Myocyte (in vitro differentiated cells): ENCODE data around the gene IL23R. TPM values are rescaled to one million over a fixed set of nuclear protein-coding genes. Genes with fewer than 3 reads are reported as not detected.
"Not testable (repeated sequence)": the region's sequence is repeated elsewhere in the genome, so short reads cannot be mapped to it uniquely, and the experiment has no call there.

Experiments
- DNase-seq: peaks from one replicate; pipeline ENCODE4 v3.0.0-alpha.2; 2012; ENCODE audit warnings: low read depth
- polyA plus RNA-seq: library from polyadenylated mRNA; unstranded; fragments of >200 nt; gene quantifications from one replicate; pipeline ENCODE4 v1.2.1, GENCODE V29; 2012; ENCODE audit warnings: missing spikeins
- total RNA-seq: library from RNA; depleted of rRNA; stranded (reverse); fragments of >200 nt; gene quantifications from 2 replicates; pipeline ENCODE4 v1.2.3, GENCODE V29; 2014

Gene IL23R
- total RNA-seq, result not detected in 2 replicates
- polyA plus RNA-seq, result not detected

- no peak for DNase-seq
These were observed at the start of gene IL23R for GRCh38 chr1:67166196-67166595. IL23R (plus strand) TSS chr1:67166454; CDS start chr1:67168121, 1,667 bp downstream.

- DNase-seq, result no peak
These were observed 48.1 kb upstream of the IL23R start for GRCh38 chr1:67118191-67118590.

- DNase-seq, result no peak
These were observed 47.6 kb upstream of the IL23R start for GRCh38 chr1:67118646-67119045.

GRCh38 chr1:67120855-67121619, 45.2 kb upstream of the IL23R start:
- DNase-seq, result no peak

GRCh38 chr1:67124455-67124854, 41.8 kb upstream of the IL23R start:
- no peak for DNase-seq

GRCh38 chr1:67126111-67126746, 40.0 kb upstream of the IL23R start:
- DNase-seq, result no peak

GRCh38 chr1:67126974-67127373, 39.3 kb upstream of the IL23R start:
- no peak for DNase-seq

- DNase-seq, result no peak
These were observed 35.6 kb upstream of the IL23R start for GRCh38 chr1:67130673-67131072.

GRCh38 chr1:67133177-67133576, 33.1 kb upstream of the IL23R start:
- no peak for DNase-seq

GRCh38 chr1:67134695-67135094, 31.6 kb upstream of the IL23R start, which contains the start of gene C1orf141:
C1orf141 (minus strand) TSS chr1:67134970; CDS start chr1:67127240, 7,730 bp downstream.
- no peak for DNase-seq

- DNase-seq, result no peak
These were observed 30.9 kb upstream of the IL23R start for GRCh38 chr1:67135354-67135753.

GRCh38 chr1:67137307-67137753, 28.9 kb upstream of the IL23R start:
- no peak for DNase-seq

- DNase-seq, result no peak
These were observed 27.3 kb upstream of the IL23R start for GRCh38 chr1:67138813-67139499.

GRCh38 chr1:67140460-67140859, 25.8 kb upstream of the IL23R start:
- no peak for DNase-seq

- DNase-seq, result not testable (repeated sequence)
These were observed 24.4 kb upstream of the IL23R start for GRCh38 chr1:67141832-67142231.

GRCh38 chr1:67142931-67143330, 23.3 kb upstream of the IL23R start:
- DNase-seq, result no peak

- no peak for DNase-seq
These were observed 22.3 kb upstream of the IL23R start for GRCh38 chr1:67143966-67144365.

GRCh38 chr1:67144696-67145095, 21.6 kb upstream of the IL23R start:
- no peak for DNase-seq

GRCh38 chr1:67146101-67146500, 20.2 kb upstream of the IL23R start:
- DNase-seq, result no peak

GRCh38 chr1:67146539-67146938, 19.7 kb upstream of the IL23R start:
- DNase-seq, result no peak

- not testable (repeated sequence) for DNase-seq
These were observed 18.3 kb upstream of the IL23R start for GRCh38 chr1:67147973-67148372.
